ENCODE data around the gene MTCH1. TPM values are rescaled to one million over a fixed set of nuclear protein-coding genes. Genes with fewer than 3 reads are reported as not detected.

The MTCH1 gene
- total and polyA plus RNA-seq, 3 donors from 2014 or later = 157 to 316 (median 227) TPM

DNA sequence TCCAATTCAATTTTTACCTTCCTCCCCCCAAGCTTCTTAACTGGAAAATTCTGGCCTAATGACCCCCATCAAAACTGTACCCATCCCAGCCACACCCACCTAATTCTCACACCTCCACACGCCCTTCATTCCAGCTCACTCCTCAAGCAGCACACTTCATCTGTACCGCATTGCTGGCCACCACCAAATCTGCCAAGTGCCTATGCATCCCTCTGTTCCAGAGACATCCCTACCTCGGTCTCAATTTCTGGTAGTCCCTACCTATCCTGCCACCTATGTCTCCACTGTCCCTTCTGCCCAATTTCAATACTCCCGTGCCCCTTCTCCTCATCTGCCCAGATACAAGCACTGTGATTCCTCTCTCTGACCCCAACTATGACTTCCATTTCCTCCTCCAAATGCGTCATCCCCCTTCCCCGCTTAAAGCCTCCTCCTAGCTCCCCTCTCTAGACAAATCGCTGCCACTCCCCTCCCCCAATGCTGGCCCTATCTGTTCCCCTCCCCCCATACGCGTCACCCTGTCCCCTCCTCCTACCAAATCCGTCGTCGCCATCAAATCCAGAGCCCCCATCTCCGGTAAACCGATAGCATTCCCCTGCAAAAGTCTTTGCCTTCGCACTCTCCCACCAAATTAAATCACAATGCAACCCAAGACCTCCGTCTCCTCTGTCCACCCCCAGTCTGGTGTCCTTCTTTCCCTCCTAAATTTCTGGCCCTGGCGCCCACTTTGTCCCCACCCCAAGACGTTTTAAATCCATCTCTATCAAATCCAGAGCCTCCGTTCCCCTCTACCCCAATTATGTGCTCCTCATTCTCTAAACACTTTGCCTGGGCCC is 1.2 kb downstream of the MTCH1 start:
- WGBS, 2 donors = 4% methylated on average over 19 of the region's 19 CpGs
- Histone ChIP-seq H3K36me3 (ENCODE audit: low read depth, missing control alignments) (no peaks in the 10 kb centered on the region), H3K4me3 (peak overlapping the region; percentile 92 to 100), H3K27me3 (no peaks in the 10 kb centered on the region), H3K27ac (peak overlapping the region; percentile 92 to 98), H3K9me3 (no peaks in the 10 kb centered on the region), H3K4me1 (peaks cover 51% of the 10 kb centered on the region)
- DNase-seq = peak; percentile 76
- TF ChIP-seq POLR2A (IDR thresholded peaks at IDR 0.05) = no peak
- TF ChIP-seq, protein P1, sequence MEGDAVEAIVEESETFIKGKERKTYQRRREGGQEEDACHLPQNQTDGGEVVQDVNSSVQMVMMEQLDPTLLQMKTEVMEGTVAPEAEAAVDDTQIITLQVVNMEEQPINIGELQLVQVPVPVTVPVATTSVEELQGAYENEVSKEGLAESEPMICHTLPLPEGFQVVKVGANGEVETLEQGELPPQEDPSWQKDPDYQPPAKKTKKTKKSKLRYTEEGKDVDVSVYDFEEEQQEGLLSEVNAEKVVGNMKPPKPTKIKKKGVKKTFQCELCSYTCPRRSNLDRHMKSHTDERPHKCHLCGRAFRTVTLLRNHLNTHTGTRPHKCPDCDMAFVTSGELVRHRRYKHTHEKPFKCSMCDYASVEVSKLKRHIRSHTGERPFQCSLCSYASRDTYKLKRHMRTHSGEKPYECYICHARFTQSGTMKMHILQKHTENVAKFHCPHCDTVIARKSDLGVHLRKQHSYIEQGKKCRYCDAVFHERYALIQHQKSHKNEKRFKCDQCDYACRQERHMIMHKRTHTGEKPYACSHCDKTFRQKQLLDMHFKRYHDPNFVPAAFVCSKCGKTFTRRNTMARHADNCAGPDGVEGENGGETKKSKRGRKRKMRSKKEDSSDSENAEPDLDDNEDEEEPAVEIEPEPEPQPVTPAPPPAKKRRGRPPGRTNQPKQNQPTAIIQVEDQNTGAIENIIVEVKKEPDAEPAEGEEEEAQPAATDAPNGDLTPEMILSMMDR (IDR thresholded peaks at IDR 0.05) = no peak
- intact Hi-C loops (cut with DNase I; ENCODE audit: low total_unique reads) = loop anchor here (10.0 kb wide), 1 partner anchor 100 kb away; the partner anchor contains the start of gene C6orf89

DNA sequence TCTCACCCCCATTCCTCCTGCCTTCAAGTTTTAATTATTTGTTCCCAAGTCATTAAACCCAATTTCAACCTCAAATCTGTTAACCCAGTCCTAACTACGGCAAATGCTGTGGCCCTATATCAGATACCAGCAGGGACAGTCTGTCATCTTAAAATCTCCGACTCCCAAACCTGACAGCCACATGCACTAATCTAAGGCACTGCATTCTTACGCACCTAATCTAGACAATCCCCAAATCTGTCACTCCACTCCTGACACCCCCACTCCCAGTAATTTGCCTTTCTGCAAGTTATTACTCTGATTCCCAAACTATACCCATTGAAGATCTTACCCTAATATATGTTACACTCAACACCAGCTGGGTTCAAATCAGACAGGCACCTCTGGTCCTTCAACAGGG is 2.5 kb downstream of the MTCH1 start:
- H3K27ac ChIP-seq = peak overlapping the region; percentile 92 to 98
- no peaks in the 10 kb centered on the region for H3K9me3 ChIP-seq
- no peak for DNase-seq
- no peaks in the 10 kb centered on the region for H3K27me3 ChIP-seq
- H3K4me3 ChIP-seq = no peak overlapping the region
- H3K36me3 ChIP-seq (ENCODE audit: low read depth, missing control alignments) = no peaks in the 10 kb centered on the region
- intact Hi-C loops (cut with DNase I; ENCODE audit: low total_unique reads) = loop anchor here (10.0 kb wide), 1 partner anchor 99 kb away; the partner anchor contains the start of gene C6orf89
- WGBS, 2 donors = 58 to 81% methylated on average over 3 of the region's 3 CpGs
- peaks cover 57% of the 10 kb centered on the region for H3K4me1 ChIP-seq
- no peak for TF ChIP-seq POLR2A (IDR thresholded peaks at IDR 0.05)
- TF ChIP-seq, protein P1 (IDR thresholded peaks at IDR 0.05) = no peak

DNA sequence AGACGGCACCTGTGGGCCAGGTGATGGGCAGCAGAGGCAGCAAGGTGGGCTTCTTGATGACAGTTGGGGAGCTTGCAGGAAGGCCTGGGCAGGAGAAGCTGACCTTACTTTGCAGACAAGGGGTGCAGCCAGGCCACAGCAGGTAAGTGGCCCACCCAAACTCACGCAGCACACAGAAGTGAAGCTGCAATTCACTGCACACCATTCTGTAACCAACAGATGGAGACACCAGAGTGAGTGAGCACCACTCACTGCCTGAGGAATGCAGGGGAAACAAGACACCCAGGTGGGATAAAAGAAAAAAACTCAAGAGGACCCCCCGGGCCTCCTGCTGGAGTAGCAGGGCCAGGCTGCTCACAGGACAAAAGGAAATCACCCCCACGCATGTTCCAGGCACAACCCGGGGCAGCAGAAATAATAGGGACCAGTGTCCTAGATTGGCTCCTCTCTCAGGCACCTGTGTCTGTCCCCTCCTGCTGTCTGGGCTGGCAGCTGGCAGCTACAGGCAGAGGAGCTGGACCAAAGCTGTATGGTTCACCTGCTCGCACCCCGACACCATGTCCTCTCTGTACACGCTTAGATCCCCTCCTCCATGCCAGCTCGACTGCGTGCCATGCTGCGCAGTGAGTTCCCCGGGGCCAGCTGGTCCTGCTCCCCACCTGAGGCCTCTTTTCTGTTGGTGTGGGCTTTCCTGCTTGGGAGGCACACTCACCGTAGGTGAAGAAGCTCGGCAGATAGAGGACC is 4.9 kb downstream of the MTCH1 start:
- no peak for TF ChIP-seq POLR2A (IDR thresholded peaks at IDR 0.05)
- TF ChIP-seq, protein P1 (IDR thresholded peaks at IDR 0.05) = peak in 1 of 3 experiments; percentile 29
- H3K9me3 ChIP-seq = no peaks in the 10 kb centered on the region
- no peak overlapping the region for H3K4me3 ChIP-seq
- intact Hi-C loops (cut with DNase I; ENCODE audit: low total_unique reads) = loop anchor here (10.0 kb wide), 1 partner anchor 96 kb away; the partner anchor contains the start of gene C6orf89
- WGBS, 2 donors = 58 to 63% methylated on average over 7 to 14 of the region's 14 CpGs
- H3K27me3 ChIP-seq = no peaks in the 10 kb centered on the region
- no peaks in the 10 kb centered on the region for H3K36me3 ChIP-seq (ENCODE audit: low read depth, missing control alignments)
- peaks cover 48% of the 10 kb centered on the region for H3K4me1 ChIP-seq
- H3K27ac ChIP-seq = peak overlapping the region in 1 of 2 donors; percentile 68
- no peak for DNase-seq

DNA sequence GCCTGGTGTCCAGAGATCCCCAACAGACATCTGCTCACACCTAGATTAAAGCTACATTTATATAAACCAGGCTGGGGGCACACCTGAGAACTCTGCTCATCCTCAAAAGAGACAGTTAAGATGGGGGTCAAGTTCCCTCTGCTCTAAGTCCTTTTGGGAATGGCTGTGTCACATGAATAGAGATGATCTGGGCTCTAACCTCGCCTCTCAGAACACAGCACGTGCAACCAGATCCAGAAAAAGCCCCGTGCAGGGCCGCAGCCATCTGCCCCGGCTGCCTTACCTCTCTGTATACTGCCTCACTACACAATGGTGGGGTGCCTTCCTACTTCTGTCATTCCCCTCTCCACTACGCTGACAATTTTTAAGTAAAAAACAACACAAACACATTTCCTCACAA is 5.9 kb downstream of the MTCH1 start:
- Histone ChIP-seq H3K27ac (peak overlapping the region; percentile 36 to 68), H3K4me3 (no peak overlapping the region), H3K4me1 (peaks cover 48% of the 10 kb centered on the region), H3K36me3 (ENCODE audit: low read depth, missing control alignments) (no peaks in the 10 kb centered on the region), H3K27me3 (no peaks in the 10 kb centered on the region), H3K9me3 (no peaks in the 10 kb centered on the region)
- no peak for DNase-seq
- WGBS, 2 donors = 53 to 67% methylated on average over 6 of the region's 6 CpGs
- TF ChIP-seq POLR2A (IDR thresholded peaks at IDR 0.05) = no peak
- TF ChIP-seq, protein P1 (IDR thresholded peaks at IDR 0.05) = no peak
- intact Hi-C loops (cut with DNase I; ENCODE audit: low total_unique reads) = loop anchor here (10.0 kb wide), 1 partner anchor 95 kb away; the partner anchor contains the start of gene C6orf89
